GM11168 (cell line): ENCODE results near the gene SAMSN1.
"Not testable (repeated sequence)": the region's sequence is repeated elsewhere in the genome, so short reads cannot be mapped to it uniquely, and the experiment has no call there.

ENCODE experiments used
- in situ Hi-C: fragments of 300-500 bp; cut with MboI; formaldehyde crosslinking; loops from one replicate; pipeline ENCODE4 v1.12.0; 2022; ENCODE audit warnings: low sequenced_read_pairs; ENCODE audit not compliant: unreplicated experiment

The SAMSN1 gene

DNA sequence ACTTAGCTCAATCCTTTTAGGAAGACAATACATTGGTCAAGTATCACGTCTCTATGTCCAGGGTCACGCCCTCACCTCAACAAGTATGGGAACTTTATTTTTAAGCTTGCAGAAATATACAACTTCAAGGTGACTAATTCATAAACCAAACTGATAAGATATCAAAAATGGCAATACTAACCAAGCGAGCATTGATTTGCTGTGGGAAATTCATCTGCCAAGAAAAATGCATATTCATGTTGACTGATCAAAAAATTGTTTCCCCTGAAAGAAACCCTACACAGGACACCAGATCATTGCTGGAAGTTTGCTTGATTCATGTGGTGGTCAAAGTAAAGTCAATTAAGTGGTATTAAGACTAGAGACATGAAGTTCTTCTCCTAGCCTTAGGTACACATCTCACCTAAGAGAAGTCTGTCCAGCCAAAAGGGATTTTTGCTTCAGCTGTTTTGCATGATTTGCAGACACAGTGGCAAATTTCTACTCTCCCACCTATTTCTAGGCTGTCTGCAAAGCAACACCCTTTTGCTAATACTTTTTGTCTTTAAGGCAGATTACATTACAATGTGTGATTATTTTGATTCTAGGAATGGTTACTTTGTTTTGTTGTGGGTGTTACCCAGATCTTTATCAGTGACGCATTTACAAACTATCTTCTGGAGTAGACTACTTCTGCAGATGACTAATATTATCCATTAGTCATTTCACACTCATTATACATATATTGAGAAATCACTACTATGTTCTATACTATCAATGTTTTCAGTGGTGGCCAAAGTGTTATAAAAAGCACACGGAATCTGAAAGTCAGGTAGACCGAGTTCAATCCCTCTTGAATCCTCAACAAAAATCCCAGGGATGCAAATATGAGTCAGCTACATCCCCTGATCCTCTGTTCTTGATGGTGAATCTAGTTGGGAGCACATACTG lies 12.4 kb downstream of the SAMSN1 start:
- in situ Hi-C loops = no loop called here

DNA sequence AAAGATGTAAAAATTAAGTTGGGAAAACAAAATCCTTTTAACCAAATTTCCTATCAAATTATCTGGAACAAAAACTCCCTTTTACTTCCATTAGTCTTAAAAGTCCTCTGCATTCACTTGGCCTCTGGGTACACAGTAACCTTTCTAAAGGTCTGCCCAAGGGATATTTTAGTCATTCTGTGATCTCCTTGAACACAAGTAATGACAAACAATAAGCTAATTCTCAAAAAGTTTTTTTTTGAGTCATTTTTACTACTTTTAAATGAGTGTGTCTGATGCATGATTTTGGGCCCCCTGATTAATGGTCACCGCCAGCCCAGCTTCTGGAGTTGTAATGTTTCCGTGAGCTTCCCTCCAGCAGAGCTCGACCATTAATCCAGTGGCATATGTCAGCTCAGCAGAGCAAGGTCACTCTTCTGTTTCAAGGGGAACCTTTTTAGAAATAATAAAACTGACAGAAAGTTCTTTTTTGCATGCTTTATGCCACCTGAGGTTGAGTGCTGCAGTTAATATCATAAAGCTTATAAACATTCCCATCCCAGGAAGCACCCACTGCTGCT lies 14.3 kb downstream of the SAMSN1 start:
- in situ Hi-C loops = no loop called here

GRCh38 chr21:14530592-14530991 lies 15.5 kb downstream of the SAMSN1 start:
- in situ Hi-C loops = no loop called here

GRCh38 chr21:14528815-14529214 lies 17.3 kb downstream of the SAMSN1 start:
- in situ Hi-C loops = no loop called here

GRCh38 chr21:14527696-14528652 lies 18.1 kb downstream of the SAMSN1 start:
- in situ Hi-C loops = no loop called here

DNA sequence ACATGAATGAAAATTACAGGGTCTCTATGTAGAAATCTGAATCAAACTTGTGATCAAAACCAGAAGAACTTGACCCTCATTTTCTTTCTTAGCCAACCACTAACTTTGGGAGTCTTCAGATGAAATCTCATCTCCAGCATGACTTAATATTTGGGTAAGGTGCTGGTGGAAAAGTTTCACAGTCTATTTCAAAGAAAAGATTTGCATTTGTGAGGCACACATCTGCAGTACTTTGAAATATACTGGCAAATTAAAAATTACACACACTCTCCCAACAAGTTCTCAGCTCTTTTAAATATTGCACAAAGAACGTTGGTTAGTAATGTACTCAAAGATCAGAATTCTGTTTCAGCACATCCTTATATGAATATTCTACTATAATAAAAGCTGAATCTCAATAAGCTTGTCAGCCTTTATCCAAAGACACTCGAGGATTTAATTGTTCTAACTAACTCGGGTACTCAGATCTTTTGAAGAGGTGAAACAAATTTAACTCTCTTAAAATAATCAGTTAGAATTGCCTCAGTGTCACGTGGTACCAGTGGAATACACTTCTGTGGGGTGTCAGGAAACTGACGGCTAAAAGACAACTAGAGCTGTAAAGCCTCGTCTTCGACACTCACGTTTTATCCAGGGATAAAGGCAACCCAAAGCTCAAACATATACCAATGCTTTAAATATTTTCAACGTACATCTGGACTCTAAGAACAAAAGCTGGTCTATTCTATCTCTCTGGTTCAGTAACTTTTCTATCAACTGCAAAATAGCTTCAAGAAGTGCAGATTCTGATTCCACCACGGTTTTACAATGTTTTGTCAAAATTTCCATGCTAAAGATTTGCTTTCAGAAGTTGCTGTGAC lies 19.0 kb downstream of the SAMSN1 start:
- in situ Hi-C loops = no loop called here

DNA sequence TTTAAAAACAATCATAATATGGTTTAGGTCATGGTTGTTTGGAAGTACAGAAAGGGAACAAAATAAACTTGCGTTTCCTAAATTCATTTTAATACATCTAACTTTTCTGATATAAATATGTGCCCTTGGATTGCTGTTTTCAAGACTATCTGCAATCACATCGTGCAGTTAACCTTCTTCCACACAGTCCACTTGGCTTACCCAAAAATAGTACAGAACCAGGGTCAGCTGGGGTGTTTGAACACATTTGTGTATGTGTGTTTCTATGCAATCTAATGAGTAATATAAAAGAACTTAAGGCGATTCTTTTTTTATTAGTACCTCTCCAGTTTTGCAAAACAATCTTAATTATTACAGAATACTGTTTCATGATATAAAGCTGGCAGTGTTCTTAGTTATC lies 19.9 kb downstream of the SAMSN1 start:
- in situ Hi-C loops = no loop called here

DNA sequence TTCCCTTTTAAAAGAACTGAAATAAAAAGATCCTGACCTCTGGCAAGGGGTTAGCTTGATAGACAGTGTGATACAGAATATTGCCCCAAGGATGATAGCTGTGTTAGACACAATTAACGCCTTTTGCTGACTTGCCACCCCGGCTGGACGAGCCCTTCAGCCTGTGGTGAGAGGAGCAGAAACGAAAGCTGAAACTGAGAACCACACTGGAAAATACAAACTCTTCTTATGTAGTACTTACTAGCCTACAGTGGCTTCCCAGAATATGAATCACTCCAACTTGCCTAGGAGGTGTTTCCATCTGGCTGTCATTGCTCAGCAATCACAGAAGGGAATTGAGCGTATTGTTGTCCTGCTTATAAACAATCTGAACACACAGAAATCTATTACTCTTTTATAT lies 22.9 kb downstream of the SAMSN1 start:
- in situ Hi-C loops = no loop called here

DNA sequence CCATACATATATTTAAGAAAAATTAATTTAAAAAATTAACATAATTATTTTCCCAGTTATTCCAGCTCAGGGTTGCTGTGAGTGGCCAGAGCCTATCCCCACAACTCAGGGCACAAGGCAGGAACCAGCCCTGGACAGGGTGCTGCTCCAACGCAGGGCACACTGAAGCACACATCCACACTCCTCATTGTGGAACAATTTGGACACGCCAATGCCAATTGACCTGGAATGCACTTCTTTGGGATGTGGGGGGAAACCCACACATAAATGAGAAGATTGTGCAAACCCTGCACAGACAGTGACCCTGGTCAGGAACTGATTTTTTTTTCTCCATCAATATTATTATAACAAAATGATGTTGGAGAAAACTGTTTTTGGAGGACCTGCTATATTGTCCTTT lies 23.4 kb downstream of the SAMSN1 start:
- in situ Hi-C loops = no loop called here

- in situ Hi-C loops = no loop called here
Observed at GRCh38 chr21:14520535-14520934, 25.6 kb downstream of the SAMSN1 start.

- in situ Hi-C loops = no loop called here
Observed at GRCh38 chr21:14519000-14519399, 27.1 kb downstream of the SAMSN1 start.

- in situ Hi-C loops = no loop called here
Observed at GRCh38 chr21:14513804-14514203, 32.3 kb downstream of the SAMSN1 start.

- in situ Hi-C loops = not testable (repeated sequence)
Observed at GRCh38 chr21:14506859-14507457, 39.2 kb downstream of the SAMSN1 start.

- in situ Hi-C loops = no loop called here
Observed at GRCh38 chr21:14500873-14501272, 45.2 kb downstream of the SAMSN1 start.

GRCh38 chr21:14499316-14499715 lies 46.8 kb downstream of the SAMSN1 start:
- in situ Hi-C loops = no loop called here

DNA sequence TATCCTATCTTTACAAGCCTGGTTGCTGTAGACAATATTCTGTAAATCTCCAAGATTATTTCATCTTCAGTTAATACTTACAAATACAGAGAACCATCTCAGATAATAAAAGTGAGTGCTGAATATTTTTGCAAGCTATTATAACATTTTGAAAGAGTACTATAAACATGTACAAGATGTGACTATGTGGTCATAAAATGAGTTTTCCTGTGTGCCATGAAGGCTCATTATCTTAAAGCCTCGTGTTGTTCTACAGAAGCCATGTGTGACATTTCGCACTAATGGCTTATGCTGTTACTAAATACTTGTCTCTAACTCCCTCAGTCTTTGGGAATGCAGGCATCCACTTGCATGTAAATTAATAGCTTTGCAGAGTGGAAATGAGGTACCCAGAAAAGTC lies 48.3 kb downstream of the SAMSN1 start:
- in situ Hi-C loops = no loop called here

GRCh38 chr21:14495075-14495474 lies 51.0 kb downstream of the SAMSN1 start:
- in situ Hi-C loops = no loop called here

DNA sequence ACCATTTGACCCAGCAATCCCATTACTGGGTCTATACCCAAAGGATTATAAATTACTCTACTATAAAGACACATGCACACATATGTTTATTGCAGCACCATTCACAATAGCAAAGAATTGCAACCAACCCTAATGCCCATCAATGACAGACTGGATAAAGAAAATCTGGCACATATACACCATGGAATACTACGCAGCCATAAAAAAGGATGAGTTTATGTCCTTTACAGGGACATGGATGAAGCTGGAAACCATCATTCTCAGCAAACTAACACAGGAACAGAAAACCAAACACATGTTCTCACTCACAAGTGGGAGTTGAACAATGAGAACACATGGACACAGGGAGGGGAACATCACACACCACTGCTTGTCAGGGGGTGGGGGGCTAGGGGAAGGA lies 51.9 kb downstream of the SAMSN1 start:
- in situ Hi-C loops = not testable (repeated sequence)

GRCh38 chr21:14493731-14494130 lies 52.4 kb downstream of the SAMSN1 start:
- in situ Hi-C loops = no loop called here
